MCF 10A (cell line): ENCODE measurements around the gene ZBTB38. TPM values are rescaled to one million over a fixed set of nuclear protein-coding genes. Genes with fewer than 3 reads are reported as not detected.

Experiments
- BruUV-seq: library from RNA; stranded (reverse); fragments of 400-500 nt; replicated peaks from 2 replicates; lab custom pipeline; 2021; lab: Mats Ljungman, UMichigan
- CTCF ChIA-PET: fragments of 300-600 bp; sonication (Branson Sonifier 250); formaldehyde crosslinking; extraction: SDS; loops from one replicate; lab custom pipeline; 2021; ENCODE audit warnings: antibody characterized with exemption, inconsistent platforms; lab: Yijun Ruan, JAX
- POLR2A ChIA-PET: fragments of 300-600, 350-650 bp; sonication (Branson Sonifier 250); formaldehyde crosslinking; extraction: SDS; loops from one replicate; lab custom pipeline; 2020; ENCODE audit warnings: antibody characterized with exemption, inconsistent platforms; lab: Yijun Ruan, JAX
- DNase-seq: peaks from one replicate; pipeline ENCODE4 v3.0.0-alpha.2; 2018; ENCODE audit not compliant: unreplicated experiment
- H3K27ac Mint-ChIP-seq: one replicate; pipeline ENCODE4 v1.8.0; 2022; ENCODE audit warnings: mild to moderate bottlenecking, low read depth, mixed read lengths; ENCODE audit not compliant: unreplicated experiment
- H3K27me3 Mint-ChIP-seq: one replicate; pipeline ENCODE4 v1.8.0; 2022; ENCODE audit warnings: mixed read lengths; ENCODE audit not compliant: insufficient read depth, unreplicated experiment
- H3K36me3 Mint-ChIP-seq: one replicate; pipeline ENCODE4 v1.8.0; 2022; ENCODE audit warnings: mild to moderate bottlenecking, moderate library complexity, mixed read lengths; ENCODE audit not compliant: insufficient read depth, unreplicated experiment
- H3K4me1 Mint-ChIP-seq: one replicate; pipeline ENCODE4 v1.8.0; 2022; ENCODE audit warnings: mixed read lengths; ENCODE audit not compliant: insufficient read depth, unreplicated experiment
- H3K4me3 Mint-ChIP-seq: one replicate; pipeline ENCODE4 v1.8.0; 2022; ENCODE audit warnings: mild to moderate bottlenecking, moderate library complexity, mixed read lengths; ENCODE audit not compliant: unreplicated experiment
- H3K9me3 Mint-ChIP-seq: one replicate; pipeline ENCODE4 v1.8.0; 2022; ENCODE audit warnings: mixed read lengths; ENCODE audit not compliant: unreplicated experiment
- intact Hi-C: fragments of 100-400 bp; cut with micrococcal nuclease; formaldehyde crosslinking; loops from 2 replicates; pipeline ENCODE4 v1.14.1; 2022
- total RNA-seq: library from RNA; stranded (reverse); gene quantifications from 2 replicates; pipeline ENCODE4 v1.2.3, GENCODE V29; 2022
- TF ChIP-seq, protein P1 (sequence below): fragments of 200-600 bp; IDR thresholded peaks from one replicate; pipeline ENCODE4 v1.8.0; 2022; ENCODE audit warnings: antibody characterized with exemption, mild to moderate bottlenecking; ENCODE audit not compliant: unreplicated experiment

Gene ZBTB38
- total RNA-seq, 1 experiment from 2014 or later, result 168 TPM

- Mint-ChIP-seq H3K36me3 (no peaks in the 10 kb centered on the region), H3K27ac (no peak overlapping the region), H3K4me3 (no peak overlapping the region), H3K27me3 (no peaks in the 10 kb centered on the region), H3K4me1 (peaks cover 4% of the 10 kb centered on the region), H3K9me3 (peaks cover 17% of the 10 kb centered on the region)
- DNase-seq, result no peak
- intact Hi-C loops, result no loop called here
- POLR2A ChIA-PET, result interaction anchor here (1.4 kb wide), 1 partner anchor 26 kb away, joined by 5 read pairs; no protein-coding TSS in a partner anchor
- no TSS peak for BruUV-seq
- CTCF ChIA-PET, result interaction anchor here (0.6 to 2.0 kb wide), 5 partner anchors 14 to 123 kb away, joined by 3 to 7 read pairs (median 5); no protein-coding TSS in a partner anchor
- TF ChIP-seq, protein P1, sequence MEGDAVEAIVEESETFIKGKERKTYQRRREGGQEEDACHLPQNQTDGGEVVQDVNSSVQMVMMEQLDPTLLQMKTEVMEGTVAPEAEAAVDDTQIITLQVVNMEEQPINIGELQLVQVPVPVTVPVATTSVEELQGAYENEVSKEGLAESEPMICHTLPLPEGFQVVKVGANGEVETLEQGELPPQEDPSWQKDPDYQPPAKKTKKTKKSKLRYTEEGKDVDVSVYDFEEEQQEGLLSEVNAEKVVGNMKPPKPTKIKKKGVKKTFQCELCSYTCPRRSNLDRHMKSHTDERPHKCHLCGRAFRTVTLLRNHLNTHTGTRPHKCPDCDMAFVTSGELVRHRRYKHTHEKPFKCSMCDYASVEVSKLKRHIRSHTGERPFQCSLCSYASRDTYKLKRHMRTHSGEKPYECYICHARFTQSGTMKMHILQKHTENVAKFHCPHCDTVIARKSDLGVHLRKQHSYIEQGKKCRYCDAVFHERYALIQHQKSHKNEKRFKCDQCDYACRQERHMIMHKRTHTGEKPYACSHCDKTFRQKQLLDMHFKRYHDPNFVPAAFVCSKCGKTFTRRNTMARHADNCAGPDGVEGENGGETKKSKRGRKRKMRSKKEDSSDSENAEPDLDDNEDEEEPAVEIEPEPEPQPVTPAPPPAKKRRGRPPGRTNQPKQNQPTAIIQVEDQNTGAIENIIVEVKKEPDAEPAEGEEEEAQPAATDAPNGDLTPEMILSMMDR, result no peak
Measured at GRCh38 chr3:141337523-141337854, 30.8 kb upstream of the ZBTB38 start.

DNA sequence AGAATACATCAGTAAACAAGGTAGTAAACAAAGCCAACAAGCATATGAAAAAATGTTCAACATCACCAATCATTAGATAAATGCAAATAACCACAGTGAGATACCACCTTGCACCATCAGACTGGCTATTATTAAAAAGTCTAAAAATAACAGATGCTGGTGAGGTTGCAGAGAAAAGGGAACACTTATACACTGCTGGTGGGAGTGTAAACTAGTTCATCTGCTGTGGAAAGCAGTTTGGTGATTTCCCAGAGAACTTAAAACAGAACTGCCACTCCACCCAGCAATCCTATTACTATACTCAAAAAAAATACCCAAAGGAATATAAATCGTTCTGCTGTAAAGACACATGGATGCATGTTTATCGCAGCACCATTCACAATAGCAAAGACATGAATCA lies 30.3 kb upstream of the ZBTB38 start:
- Mint-ChIP-seq H3K4me3 (no peak overlapping the region), H3K27me3 (no peaks in the 10 kb centered on the region), H3K4me1 (peaks cover 4% of the 10 kb centered on the region), H3K27ac (no peak overlapping the region), H3K9me3 (peaks cover 17% of the 10 kb centered on the region), H3K36me3 (no peaks in the 10 kb centered on the region)
- TF ChIP-seq, protein P1, result no peak
- no TSS peak for BruUV-seq
- no peak for DNase-seq
- POLR2A ChIA-PET, result interaction anchor here (1.4 kb wide), 1 partner anchor 26 kb away, joined by 5 read pairs; no protein-coding TSS in a partner anchor
- intact Hi-C loops, result no loop called here
- CTCF ChIA-PET, result interaction anchor here (1.2 to 1.5 kb wide), 3 partner anchors 35 to 122 kb away, joined by 3 to 6 read pairs (median 4); no protein-coding TSS in a partner anchor

DNA sequence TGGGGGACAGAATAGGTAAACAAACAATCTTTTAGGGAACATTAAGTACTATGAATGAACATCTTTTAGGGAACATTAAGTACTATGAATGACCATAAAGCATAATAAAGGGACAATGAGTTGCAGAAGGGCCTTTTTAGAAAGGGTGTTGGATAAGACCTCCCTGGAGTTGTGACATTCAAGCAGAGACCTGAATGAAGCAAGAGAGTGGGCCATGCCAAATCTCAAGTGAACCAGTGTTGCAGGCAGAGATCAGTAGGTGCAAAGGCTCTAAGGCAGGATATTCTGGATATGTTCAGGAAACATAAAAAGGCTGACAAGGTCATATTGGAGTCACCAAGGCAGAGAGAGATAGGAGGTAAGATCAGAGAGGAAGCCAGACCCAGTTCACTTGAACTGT lies 29.4 kb upstream of the ZBTB38 start:
- H3K4me3 Mint-ChIP-seq, result no peak overlapping the region

GRCh38 chr3:141341536-141341935 lies 26.8 kb upstream of the ZBTB38 start:
- no peak for DNase-seq
- peaks cover 4% of the 10 kb centered on the region for H3K4me1 Mint-ChIP-seq
- BruUV-seq, result no TSS peak
- ChIA-PET POLR2A (no interaction called here), CTCF (no interaction called here)
- no peak overlapping the region for H3K27ac Mint-ChIP-seq
- intact Hi-C loops, result no loop called here
- H3K9me3 Mint-ChIP-seq, result peaks cover 17% of the 10 kb centered on the region
- TF ChIP-seq, protein P1, result no peak
- no peaks in the 10 kb centered on the region for H3K36me3 Mint-ChIP-seq
- H3K4me3 Mint-ChIP-seq, result no peak overlapping the region
- no peaks in the 10 kb centered on the region for H3K27me3 Mint-ChIP-seq

More for the DNA sequence above, 29.4 kb upstream of the ZBTB38 start:
- intact Hi-C loops, result no loop called here
- peaks cover 17% of the 10 kb centered on the region for H3K9me3 Mint-ChIP-seq
- CTCF ChIA-PET, result no interaction called here
- POLR2A ChIA-PET, result no interaction called here
- no peak overlapping the region for H3K27ac Mint-ChIP-seq
- H3K27me3 Mint-ChIP-seq, result no peaks in the 10 kb centered on the region
- no peaks in the 10 kb centered on the region for H3K36me3 Mint-ChIP-seq
- no peak for DNase-seq
- TF ChIP-seq, protein P1, result no peak
- H3K4me1 Mint-ChIP-seq, result peaks cover 4% of the 10 kb centered on the region
- BruUV-seq, result no TSS peak
